Glomerular endothelial cell (primary cell): Measurements from ENCODE around the gene HLA-DQB1. TPM values are rescaled to one million over a fixed set of nuclear protein-coding genes. Genes with fewer than 3 reads are reported as not detected.
A peak's percentile ranks its signal among the peaks of the same experiment; 100 is the strongest.
"Not testable (repeated sequence)": the region's sequence is repeated elsewhere in the genome, so short reads cannot be mapped to it uniquely, and the experiment has no call there.

Experiments
- DNase-seq: peaks from one replicate; pipeline ENCODE4 v3.0.0-alpha.2; 2011; ENCODE audit warnings: low read depth, low spot score; ENCODE audit errors: extremely low read depth
- total RNA-seq: library from RNA; depleted of rRNA; stranded (reverse); fragments of >200 nt; gene quantifications from 2 replicates; pipeline ENCODE4 v1.2.3, GENCODE V29; 2015

The HLA-DQB1 gene
- total RNA-seq, result 0.10 and 1.1 TPM in 2 replicates

DNA sequence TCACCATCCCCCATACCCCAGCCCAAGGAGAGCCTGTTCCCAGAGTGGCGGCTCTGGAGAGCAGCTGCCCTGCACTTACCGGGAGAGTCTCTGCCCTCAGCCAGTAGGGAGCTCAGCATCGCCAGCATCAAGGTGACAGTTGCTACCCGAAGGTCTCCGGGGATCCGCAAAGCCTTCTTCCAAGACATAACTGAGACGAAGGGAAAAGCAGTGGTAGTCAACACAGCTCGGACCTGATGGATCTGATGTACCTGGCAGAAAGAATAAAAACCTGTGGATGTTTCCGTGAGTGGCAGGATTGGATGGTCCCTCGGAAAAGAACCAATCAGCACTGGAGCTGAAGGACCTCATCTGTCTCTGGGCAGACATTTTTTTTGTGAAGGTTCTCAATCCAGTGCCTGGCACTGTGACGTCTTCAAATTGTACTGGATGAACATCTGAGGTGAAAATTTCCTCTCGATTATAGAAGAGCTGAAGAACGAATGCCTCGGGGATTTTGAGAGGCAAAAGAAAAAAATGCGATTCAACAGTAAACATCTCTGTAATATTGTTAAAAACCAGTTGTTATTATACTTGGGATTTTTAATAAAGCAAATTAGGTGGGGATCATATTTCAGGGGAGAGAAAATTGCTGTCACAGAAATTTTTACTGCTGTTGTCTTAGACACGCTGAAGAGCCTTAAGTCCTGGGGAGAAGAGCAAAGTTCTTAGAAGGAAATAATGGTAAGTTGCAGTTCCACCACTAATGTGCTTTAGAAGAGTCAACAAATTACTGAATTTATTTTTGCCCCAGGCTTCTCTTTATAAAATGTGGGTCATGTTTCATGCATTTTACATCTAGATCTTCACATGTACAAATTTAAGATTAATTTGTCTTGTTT is at the start of gene HLA-DQB1:
Gene HLA-DQB1, minus strand, starts transcription at position 238 of the 881 bp plus-strand sequence. Its CDS starts 50 bp downstream, at position 188.
- DNase-seq, result no peak

DNA sequence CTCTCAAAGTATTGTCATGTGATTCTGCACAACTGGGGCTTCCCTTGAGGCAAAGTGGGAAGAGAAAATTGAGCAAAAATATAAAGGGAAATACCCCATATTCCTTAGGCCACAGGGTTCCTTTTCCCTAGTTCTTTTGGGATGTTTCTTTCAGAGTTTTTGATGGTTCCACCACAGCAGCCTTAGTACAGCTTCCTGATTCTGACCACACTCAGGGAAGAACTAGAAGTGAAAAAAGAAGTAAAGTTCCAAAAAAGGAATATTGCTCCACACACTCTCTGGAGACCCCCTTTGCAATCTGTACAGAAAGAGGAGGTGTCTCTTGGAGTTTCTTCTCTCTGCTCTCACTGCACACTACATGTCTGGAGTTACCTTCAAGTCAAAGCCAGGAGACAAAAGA is 46.8 kb upstream of the HLA-DQB1 start:
- DNase-seq, result no peak

DNA sequence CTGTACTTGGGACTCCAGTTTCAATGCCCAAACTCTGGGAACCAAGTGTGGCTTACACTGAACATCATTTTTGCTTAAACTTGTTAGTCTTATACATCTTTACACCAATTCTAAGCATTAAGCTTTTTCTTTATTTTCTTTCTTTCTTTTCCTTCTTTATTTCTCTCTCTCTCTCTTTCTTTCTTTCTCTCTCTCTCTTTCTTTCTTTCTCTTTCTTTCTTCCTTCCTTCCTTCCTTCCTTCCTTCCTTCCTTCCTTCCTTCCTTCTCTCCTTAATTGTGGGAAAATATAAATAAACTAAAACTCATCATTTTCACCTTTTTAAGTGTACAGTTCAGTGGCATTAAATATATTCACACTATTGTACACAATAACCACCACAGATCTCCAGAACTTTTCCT is 43.2 kb upstream of the HLA-DQB1 start:
- DNase-seq, result no peak

GRCh38 chr6:32705164-32705563 is 38.7 kb upstream of the HLA-DQB1 start:
- not testable (repeated sequence) for DNase-seq

DNA sequence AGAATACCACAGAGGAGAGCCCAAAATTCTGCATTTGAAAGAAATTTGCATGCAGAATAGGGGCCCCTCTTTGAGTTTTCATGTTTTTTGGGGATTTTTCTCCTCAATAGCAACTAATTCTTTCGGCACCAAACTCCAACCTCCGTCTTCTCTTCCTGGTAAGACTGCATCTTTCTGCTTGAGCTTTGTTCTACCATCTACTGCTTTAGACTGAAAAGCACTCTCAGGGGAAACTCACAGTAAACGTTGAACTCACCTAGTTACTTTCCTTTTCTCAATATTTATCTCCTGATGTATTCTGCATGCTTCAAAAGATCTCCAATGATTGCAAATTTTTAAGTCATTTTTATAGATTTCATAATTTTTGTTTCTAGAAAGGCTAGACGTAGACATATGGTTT is 36.9 kb upstream of the HLA-DQB1 start:
- DNase-seq, result no peak

- DNase-seq, result peak; percentile 41
These were observed 34.1 kb upstream of the HLA-DQB1 start for GRCh38 chr6:32700391-32701040.

- DNase-seq, result no peak
These were observed 30.6 kb upstream of the HLA-DQB1 start for GRCh38 chr6:32697031-32697430.

GRCh38 chr6:32692019-32692418 is 25.6 kb upstream of the HLA-DQB1 start:
- no peak for DNase-seq

DNA sequence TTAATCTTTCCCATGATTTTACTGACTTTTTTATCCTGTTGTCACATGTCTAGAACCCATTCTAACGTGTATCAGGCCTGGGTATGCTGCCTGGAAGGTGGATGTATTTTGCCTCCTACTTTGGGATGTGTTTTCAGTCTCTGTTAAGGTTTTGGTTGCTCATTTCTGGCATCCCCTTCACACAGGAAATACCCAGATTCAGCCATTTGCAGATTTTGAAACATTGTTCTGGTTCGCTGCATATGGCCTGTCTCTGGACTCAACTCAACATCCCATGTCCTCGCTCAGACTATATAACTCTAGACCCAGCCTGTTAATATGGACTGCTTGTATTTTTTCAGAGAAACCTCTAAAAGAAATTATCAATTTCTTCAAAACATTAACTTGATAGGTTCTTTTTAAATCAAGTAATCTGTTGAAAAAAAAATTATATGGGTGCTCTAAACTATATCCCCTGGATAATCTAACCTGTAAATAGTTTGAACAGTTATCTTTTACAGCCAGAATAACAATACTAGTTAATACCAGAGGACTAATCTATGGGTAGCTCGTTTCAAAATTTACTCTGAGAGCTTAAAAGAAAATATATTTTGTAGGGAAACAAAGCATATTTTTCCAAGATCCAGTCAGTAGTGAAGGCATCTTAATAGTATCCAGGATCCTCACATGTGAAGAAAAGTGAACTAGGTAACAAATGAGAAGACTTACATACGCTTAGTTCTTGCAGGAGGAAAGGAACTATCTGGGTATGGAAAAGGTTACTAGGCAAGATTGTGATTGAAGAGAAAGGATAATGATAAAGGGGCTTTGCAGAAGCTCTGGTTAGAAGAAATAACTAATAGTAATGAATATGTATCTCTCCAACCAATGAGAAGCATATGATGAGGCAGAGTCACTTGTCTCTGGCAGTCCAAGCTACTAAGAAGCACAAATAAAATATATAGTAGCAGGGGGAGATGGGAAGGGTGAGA is 23.4 kb upstream of the HLA-DQB1 start:
- no peak for DNase-seq

GRCh38 chr6:32685603-32686002 is 19.1 kb upstream of the HLA-DQB1 start:
- DNase-seq, result no peak

- DNase-seq, result no peak
These were observed 17.8 kb upstream of the HLA-DQB1 start for GRCh38 chr6:32684246-32684645.

DNA sequence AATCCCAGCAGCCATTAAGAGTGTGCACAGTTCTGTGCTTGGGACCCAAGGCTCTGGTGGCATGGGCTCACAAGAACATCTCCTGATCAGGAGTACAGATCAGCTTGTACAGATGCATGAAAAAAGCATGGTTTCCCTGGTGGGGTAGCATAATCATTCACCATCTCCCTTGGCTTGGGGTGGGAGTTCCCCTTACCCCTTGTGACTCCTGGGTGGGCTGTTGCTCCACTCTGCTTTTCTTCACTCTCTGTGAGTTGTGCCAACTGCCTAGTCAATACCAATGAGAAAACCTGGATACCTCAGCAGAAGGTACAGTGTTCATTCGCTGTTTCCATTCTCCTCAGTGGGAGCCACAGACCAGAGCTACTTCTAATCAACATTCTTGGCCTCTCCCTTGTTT is 13.6 kb upstream of the HLA-DQB1 start:
- DNase-seq, result no peak

DNA sequence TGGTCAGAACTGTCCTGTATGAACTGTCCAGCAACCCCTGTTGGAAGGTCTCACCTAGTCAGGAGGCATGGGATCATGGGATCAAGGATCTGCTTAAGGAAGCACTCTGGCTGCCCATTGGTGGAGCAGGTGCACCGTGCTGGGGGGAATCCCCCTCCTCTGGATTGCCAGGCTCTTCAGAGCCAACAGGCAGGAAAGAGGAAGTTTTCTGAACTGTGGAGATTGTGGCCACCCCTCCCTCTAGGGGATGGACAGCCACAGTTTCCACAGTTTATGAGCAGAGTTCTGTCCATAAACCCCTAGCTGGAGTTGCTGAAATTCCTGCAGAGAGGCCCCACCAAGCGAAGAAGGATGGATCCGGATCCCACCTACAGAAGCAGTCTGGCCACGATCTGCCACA is 13.0 kb upstream of the HLA-DQB1 start:
- no peak for DNase-seq

DNA sequence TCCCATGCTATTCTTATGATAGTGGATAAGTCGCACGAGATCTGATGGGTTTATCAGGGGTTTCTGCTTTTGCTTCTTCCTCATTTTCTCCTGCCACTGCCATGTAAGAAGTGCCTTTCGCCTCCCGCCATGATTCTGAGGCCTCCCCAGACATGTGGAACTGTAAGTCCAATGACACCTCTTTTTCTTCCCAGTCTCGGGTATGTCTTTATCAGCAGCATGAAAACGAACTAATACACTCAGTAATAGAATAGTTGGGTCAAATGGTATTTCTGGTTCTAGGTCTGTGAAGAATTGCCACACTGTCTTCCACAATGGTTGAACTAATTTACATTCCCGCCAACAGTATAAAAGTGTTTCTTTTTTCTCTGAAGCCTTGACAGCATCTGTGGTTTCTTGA is 7.7 kb upstream of the HLA-DQB1 start:
- not testable (repeated sequence) for DNase-seq

DNA sequence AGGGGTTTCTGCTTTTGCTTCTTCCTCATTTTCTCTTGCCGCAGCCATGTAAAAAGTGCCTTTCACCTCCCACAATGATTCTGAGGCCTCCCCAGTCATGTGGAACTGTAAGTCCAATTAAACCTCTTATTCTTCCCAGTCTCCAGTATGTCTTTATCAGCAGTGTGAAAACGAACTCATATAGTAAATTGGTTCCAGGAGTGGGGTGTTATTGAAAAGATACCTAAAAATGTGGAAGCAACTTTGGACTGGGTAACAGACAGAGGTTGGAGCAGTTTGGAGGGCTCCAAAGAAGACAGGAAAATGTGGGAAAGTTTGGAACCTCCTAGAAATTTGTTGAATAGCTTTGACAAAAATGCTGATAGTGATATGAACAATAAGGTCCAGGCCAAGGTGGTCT is 5.5 kb upstream of the HLA-DQB1 start:
- not testable (repeated sequence) for DNase-seq

- DNase-seq, result no peak
These were observed 3.4 kb upstream of the HLA-DQB1 start for GRCh38 chr6:32669893-32670292.

GRCh38 chr6:32669240-32669639 is 2.8 kb upstream of the HLA-DQB1 start:
- no peak for DNase-seq

DNA sequence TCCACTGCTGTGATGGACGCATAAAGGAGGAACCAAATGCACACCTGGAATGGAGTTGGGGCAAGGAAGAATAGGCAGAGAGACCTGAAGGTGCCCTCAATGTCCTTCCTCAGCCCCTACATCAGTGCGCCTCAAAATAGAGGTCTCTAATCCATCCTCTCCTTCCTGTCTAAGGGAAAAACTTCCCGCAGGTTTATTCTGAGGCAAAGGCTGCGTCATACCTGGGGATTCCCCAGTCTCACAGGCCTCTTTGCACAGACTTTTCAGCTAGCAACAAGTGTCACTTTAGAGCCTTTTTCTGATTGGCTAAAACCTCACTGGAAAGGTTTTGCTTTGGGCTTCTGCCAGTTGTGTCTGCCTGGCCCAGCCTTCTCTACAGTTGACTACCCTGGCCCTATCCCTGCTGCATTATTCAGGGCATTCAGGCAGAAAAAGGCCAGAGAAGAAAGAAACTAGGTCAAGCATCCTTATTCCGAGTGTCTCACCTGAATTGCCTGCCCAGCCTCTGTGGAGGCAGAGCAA is 1.8 kb upstream of the HLA-DQB1 start:
- DNase-seq, result no peak

DNA sequence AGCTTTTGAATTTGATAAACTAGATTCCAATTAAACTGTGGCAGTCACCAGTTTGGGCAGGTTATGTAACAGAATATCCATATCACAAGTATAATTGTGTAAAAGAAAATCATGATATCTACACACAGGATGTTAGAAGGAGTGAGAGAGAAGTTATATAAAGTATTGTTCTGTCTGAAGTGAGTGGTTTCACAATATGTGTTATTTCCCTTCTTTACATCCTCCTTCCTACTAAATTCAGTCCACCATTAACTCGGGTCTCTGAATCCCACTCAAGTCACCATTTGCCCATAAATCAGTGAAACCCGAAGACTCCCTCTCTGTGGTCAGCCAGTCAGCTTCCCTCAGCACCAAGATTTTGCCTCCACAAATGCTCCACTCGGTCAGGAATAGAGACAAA is 796 bp downstream of the HLA-DQB1 start:
- no peak for DNase-seq

DNA sequence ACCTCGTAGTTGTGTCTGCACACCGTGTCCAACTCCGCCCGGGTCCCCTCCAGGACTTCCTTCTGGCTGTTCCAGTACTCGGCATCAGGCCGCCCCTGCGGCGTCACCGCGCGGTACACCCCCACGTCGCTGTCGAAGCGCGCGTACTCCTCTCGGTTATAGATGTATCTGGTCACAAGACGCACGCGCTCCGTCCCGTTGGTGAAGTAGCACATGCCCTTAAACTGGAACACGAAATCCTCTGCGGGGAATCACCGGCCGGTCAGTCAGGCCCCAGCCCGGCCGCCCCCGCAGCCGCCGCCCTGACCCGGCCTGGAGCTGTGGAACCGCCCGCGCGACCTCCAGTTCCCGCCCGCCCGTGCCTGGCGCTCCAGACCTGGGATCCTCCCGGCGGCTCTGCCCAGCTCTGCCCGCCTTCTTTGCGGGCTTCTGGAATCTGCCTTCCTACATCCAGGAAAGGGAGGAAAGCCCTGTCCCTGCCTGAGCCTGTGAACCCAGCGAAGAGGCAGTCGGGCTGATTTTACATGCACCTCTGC is 1.6 kb downstream of the HLA-DQB1 start:
- no peak for DNase-seq
